Neural cell (in vitro differentiated cells): ENCODE results near the gene RAI14.

Experiments used
- EP300 ChIP-seq: fragments of 450-650 bp; conservative IDR thresholded peaks from 2 replicates; pipeline ENCODE4 v1.6.1; 2014; ENCODE audit warnings: antibody characterized with exemption, mild to moderate bottlenecking, moderate library complexity; ENCODE audit not compliant: poor library complexity, severe bottlenecking
- POLR2AphosphoS5 ChIP-seq: IDR thresholded peaks from 2 replicates; pipeline ENCODE4 v1.6.1; 2012
- RAD21 ChIP-seq: fragments of 450-650 bp; conservative IDR thresholded peaks from 2 replicates; pipeline ENCODE4 v1.6.1; 2014; ENCODE audit warnings: antibody characterized with exemption, mild to moderate bottlenecking, moderate library complexity
- REST ChIP-seq: IDR thresholded peaks from 2 replicates; pipeline ENCODE4 v1.6.1; 2012; ENCODE audit warnings: borderline replicate concordance
- SMC3 ChIP-seq: fragments of 450-650 bp; conservative IDR thresholded peaks from 2 replicates; pipeline ENCODE4 v1.6.1; 2014; ENCODE audit warnings: antibody characterized with exemption, mild to moderate bottlenecking, moderate library complexity; ENCODE audit not compliant: poor library complexity
- TF ChIP-seq, protein P1 (sequence below): fragments of 450-650 bp; IDR thresholded peaks from 2 replicates; pipeline ENCODE4 v1.5.1; 2014; ENCODE audit warnings: antibody characterized with exemption, mild to moderate bottlenecking, moderate library complexity; ENCODE audit not compliant: poor library complexity, severe bottlenecking

DNA sequence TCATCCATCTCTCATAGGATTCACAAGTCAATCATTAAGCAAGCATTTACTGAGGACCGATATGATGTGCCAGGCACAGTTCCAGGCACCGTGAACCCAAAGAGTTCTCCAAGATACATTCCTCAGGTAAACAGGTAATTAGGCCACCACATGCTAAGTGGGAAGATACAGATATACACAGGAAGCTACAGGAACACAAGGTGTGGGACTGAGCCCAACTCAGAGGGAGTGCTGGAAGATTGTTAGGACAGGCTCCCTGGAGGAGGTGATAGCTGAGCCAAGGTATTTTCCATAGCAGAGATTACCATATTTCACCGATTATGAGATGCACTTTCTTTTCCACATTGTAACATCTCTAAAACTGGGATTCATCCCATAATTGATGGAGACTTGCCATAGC lies 31.4 kb upstream of the RAI14 start:
- TF ChIP-seq SMC3 (no peak), REST (no peak), RAD21 (no peak), POLR2AphosphoS5 (no peak), EP300 (no peak)
- TF ChIP-seq, protein P1, sequence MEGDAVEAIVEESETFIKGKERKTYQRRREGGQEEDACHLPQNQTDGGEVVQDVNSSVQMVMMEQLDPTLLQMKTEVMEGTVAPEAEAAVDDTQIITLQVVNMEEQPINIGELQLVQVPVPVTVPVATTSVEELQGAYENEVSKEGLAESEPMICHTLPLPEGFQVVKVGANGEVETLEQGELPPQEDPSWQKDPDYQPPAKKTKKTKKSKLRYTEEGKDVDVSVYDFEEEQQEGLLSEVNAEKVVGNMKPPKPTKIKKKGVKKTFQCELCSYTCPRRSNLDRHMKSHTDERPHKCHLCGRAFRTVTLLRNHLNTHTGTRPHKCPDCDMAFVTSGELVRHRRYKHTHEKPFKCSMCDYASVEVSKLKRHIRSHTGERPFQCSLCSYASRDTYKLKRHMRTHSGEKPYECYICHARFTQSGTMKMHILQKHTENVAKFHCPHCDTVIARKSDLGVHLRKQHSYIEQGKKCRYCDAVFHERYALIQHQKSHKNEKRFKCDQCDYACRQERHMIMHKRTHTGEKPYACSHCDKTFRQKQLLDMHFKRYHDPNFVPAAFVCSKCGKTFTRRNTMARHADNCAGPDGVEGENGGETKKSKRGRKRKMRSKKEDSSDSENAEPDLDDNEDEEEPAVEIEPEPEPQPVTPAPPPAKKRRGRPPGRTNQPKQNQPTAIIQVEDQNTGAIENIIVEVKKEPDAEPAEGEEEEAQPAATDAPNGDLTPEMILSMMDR: no peak
